HG03521 (cell line): Measurements from ENCODE around the gene OSBPL6.
"Not testable (repeated sequence)": the region's sequence is repeated elsewhere in the genome, so short reads cannot be mapped to it uniquely, and the experiment has no call there.

Experiments
- ATAC-seq: cut with Tn5 transposase; IDR thresholded peaks from one replicate; pipeline ENCODE4 v1.9.1; 2021; ENCODE audit warnings: mild to moderate bottlenecking, moderate library complexity; ENCODE audit not compliant: unreplicated experiment

Gene OSBPL6

DNA sequence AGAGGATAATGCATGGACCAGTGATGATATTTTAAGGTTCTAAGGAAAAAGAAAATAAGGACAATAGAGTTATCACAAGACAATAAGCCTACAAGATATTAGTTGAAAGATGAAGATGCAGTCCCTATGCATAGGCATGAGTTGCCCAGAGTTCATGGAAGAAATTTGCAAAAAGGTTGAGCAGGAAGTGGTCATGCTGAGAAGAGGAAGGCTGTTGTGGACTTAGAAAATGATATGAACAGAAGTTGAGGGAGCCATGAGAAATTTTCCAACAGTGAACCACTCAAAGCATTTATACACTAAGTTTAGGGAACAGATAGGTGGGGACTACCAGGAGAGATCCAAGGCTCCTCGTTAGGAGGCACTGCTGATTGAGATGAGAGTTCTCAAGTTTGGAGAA is 3.5 kb downstream of the OSBPL6 start:
- no peak for ATAC-seq

DNA sequence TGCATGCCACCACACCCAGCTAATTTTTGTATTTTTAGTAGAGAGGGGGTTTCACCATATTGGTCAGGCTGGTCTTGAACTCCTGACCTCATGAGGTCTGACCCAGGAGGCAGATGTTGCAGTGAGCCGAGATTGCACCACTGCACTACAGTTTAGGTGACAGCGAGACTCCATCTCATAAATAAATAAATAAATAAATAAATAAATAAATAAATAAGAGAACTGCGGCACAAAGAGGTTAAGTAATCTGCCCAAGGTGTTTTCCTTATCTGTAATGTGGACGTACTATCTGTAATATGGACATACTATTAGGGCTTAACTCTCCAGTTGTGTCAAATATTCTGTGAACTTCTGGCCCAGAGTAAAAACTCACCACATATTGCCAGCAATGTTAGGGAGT is 4.1 kb downstream of the OSBPL6 start:
- ATAC-seq: not testable (repeated sequence)

DNA sequence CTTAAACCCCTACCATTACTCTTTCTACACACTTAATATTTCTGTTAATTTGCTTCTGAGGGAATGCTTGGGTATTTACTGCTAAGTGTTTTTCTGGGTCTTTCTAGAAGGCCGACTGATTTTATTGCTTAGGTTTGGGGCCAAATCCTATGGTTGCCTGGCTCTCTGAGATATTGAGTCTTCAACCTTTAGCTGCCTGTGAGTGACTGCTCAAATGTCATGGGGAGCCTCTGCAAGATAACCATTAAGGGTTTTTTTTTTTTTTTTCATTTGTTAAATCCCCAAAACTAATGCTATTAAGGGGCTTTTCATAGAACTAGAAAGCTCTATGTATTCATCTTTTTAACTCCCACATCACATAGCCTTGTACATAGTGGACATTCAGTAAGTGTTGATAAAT is 5.0 kb downstream of the OSBPL6 start:
- no peak for ATAC-seq

DNA sequence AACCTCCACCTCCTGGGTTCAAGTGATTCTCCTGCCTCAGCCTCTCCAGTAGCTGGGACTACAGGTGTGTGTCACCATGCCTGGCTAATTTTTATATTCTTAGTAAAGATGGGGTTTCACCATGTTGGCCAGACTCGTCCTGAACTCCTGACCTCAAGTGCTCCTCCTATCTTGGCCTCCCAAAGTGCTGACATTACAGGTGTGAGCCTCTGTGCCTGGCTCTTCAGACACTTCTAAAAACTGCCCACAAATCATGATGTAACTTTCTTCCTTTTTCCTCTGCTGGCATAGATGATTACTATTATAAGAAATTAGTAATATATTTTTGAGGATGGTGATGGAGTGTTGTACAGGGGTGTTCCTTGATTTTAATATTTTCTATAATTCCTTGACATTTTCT is 6.0 kb downstream of the OSBPL6 start:
- no peak for ATAC-seq

DNA sequence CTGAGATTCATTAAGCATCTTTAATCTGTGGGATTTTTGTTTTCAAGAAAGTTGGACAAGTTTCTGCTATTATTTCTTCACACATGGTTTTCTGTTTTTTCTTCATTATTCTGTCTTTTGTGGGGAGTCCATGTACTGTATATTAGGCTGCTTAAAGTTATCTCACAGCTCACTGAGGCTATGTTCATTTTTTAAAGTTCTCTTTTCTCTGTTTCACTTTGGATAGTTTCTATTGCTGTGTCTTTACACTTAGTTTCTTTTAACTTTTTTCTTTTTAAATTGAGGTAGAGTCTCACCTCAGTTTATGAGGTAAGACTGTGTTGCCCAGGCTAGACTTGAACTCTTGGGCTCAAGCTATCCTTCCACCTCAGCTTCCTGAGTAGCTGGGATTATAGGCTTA is 8.6 kb downstream of the OSBPL6 start:
- no peak for ATAC-seq

DNA sequence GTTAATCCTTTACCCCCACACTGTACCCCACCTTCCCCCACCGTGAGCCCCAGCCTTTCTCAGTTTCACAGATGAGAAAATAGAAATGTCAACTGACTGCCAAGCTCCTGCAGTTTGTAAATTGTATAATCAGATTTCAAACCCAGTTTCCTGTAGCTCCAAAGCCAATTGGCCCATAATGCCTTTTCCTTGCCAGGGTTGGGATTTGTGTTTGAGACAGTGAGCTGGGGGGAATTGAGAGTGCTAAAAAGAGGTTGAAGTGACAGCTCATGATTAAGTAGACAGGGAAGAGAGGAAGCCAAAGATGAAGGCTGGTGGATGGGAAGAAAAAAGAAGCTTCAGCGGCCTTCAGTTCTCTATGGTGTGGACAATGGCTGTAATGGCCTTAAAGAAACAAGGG is 10.7 kb downstream of the OSBPL6 start:
- no peak for ATAC-seq

DNA sequence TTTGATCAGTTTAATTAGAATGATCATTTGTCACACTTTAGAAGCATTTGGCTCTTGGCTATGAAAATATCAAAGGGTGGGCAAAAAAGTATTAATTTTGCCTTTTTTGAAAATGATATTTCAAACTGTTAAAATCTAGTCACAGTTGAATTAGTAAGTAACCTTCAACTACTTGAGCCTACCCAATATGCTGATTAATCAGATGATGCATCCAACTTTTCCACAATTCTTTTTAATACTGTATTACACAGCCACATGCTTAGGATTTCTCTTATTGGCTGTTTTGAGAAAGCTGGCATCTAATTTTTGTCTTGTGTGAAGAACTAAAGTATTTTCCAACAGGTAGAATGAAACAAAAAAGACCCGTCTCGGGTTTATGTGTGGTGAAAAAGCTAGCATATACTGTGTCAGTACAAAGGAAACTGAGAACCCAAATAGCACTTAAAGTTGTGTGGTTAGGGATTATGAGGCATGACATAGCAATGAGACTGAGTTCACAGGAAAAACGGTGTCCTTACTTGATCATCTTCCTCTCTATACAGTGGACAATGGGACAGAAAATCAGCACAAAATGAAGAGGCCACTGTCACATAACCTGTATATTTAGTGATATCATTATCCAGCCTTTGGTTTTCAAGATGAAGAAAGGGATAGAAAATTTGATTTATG is 11.7 kb downstream of the OSBPL6 start:
- no peak for ATAC-seq

DNA sequence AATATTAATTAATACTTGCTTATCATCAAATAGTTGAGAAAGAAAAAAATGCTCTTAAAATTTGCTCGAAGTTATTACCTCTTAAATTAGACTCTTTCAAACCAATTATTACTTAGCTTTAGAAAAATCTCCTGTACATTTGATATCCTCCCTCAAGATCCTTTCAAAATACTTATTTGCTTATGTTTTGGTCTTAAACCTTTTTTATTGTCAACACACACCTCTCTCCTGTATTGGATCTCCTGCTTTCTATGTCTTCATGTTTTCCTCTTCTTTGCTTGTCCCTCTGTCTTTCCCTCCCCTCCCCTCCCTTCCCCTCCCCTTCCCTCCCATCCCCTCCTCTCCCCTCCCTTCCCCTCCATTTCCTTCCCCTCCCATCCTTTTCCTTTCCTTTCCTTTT is 14.0 kb downstream of the OSBPL6 start:
- ATAC-seq: no peak

DNA sequence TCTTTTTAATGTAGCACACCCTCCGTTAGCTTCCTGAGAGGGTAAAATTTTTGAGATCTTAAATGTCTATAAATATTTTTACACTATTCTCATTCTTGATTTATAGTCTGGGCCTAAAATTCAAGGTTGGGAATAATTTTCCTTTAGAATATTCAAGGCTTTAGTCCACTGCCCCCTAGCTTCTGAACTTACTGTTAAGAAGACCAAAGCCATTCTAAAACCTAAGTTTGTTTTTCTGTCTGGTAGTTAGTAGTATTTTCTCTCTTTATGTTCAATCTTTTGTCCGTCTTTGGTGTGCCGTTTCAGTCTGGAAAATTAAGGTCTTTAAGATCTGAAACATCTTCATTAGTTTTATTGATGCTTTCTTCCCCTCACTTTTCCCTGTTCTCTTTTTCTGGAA is 14.5 kb downstream of the OSBPL6 start:
- ATAC-seq: no peak

DNA sequence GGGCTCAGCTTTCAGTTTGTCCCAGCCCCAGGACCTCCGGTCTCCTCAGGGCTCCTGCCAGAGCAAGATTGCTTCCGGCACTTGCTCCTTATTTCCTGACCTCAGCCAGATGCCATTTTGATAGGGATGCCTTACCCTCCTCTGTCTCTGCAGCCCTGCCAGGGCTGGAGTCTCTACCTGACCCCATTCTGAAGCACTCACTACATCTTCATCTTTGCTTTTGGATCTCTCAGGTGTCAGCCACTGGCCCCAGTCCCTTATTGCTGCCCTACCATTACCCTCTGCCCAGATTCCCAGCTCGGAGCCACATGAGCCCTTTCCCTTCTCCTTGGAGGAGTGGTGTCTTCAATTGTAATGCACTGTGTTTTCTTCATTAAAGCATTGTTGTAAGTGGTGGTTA is 17.1 kb downstream of the OSBPL6 start:
- no peak for ATAC-seq

DNA sequence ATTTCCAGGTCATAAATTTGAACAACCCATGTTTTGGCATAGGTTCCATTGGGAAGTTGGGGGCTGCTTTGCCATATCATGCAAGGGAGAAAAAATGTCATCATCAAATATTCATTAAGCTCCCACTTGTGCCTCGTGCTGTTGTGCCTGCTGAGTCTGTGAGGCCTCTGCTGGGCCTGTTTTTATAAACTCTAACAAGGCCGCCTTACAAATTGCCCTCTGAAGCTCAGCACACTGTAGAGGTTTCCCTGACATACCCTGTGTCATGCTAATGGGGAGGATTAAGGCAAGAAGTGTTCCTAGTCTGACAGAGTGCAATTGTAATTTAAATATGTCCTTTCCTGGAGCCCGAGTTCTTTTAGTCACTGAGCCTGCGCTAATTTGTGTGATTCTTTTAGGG is 17.6 kb downstream of the OSBPL6 start:
- ATAC-seq: no peak

DNA sequence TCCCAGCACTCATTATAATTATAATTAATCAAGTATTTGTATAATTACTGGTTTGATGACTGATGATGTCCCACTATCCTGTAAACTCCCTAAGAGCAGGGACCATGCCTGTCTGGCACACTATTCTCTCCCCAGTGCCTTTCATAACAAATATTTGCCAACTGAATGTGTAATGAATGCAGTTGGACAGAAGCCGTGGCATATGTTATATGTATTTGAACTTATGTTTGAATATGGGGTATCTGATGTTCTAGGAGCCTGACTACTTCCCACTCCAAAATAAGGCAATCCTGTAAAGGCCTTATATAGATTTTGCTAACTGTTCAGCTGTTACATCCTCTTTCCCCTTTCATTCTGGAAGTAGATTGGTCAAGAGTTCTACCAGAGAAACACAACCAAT is 19.7 kb downstream of the OSBPL6 start:
- ATAC-seq: no peak

DNA sequence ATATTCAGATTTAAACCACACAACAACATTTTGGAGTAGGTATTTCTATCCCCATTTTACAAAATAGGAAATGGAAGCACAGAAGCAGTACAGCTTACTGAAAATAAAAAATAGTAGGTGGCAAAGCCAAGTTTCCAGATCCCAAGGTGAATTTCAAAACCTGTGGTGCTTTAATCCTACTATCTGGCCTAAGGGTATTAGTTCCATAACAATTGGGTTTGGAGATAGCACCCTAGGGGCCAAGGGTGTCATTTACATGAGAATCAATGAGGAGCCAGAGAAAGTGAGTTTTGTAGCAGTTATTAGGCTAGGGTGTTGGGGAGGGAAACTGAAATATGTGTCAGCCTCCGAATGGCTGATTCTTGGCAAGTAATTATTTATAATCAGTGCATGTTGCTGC is 24.9 kb downstream of the OSBPL6 start:
- no peak for ATAC-seq

DNA sequence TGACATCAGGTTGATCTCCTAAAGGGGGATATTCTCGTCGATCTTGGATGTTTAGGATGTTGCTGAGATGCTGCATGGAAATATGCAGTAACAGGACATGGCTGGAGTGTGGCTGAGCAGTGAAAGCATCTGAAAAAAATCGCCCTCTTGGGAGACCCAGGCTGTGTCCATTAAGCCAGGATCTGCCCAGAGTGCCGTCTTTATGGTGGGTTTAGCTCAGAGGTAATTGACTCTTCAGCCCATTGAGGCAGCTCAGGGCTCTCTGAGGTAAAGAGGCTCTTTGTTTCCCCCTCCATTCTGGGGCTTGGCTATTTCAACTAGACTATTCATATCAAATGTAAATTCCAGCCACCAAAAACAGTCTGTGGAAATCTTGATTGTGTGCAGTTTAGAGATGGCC is 26.5 kb downstream of the OSBPL6 start:
- no peak for ATAC-seq

DNA sequence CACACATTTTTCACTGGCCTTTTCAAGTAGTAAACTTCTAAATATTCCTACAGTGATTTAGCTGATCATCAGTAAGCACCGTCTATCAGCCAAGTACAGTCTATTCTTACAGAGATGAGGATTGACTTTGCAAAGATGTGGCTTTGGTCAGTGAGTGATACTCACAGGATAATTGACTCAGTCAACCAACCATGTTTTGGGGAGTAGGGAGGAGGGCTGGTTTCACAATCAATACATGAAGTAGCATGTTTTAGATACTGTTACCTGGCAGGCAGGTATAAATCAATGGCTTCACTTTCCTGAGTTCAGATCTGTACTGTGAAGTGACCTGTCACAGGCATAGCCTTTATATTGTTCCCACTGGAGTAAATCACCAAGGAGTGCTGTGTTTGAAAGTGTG is 27.2 kb downstream of the OSBPL6 start:
- ATAC-seq: no peak

DNA sequence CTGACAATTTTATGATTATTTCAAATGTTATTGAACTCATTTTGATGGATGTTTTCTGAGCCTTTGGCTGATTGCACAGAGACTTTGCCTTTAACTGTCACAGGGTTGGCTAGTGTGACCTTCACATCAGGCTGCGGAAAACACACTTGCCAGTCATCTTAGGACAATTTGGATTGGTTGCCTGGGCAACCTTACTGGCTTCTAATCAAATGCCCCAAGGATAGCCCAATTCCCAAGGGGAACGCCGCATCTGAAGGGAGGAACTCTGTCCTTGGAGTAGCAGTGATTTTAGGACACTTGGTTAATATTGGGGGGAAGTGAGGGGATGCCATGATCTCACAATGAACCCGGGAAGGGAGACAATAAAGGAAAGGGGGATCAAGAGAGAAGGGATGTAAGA is 29.5 kb downstream of the OSBPL6 start:
- ATAC-seq: no peak

DNA sequence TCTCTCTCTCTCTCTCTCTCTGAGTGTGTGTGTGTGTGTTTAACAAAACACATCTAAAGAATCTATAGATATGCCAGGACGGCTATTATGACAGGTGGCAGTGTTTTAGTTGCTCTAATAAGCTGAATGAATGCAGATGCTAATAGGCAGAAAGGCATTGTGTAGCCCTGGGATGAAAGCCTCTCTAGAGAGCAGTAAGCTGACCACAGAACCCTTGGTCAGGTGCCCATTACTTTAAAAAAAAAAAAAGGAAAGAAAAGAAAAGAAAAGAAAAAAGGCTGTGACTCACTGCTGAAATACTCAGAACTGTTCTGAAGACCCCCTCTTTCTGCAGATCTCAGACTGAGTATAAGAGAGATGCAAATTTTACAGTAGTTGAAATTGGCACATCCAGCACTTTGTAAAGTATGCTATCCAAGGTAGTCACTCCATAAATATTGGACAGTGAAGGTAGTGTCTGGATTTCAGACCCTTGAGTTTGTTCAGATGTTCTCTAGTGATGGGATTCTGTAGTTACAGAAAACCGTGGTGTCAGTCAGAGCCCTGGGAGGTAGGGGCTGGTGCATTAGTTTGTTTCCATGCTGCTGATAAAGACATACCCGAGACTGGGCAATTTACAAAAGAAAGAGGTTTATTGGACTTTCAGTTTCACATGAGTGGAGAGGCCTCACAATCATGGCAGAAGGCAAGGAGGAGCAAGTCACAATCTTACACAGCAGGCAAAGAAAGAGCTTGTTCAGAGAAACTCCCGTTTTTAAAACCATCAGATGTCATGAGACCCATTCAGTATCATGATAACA is 30.9 kb downstream of the OSBPL6 start:
- no peak for ATAC-seq

DNA sequence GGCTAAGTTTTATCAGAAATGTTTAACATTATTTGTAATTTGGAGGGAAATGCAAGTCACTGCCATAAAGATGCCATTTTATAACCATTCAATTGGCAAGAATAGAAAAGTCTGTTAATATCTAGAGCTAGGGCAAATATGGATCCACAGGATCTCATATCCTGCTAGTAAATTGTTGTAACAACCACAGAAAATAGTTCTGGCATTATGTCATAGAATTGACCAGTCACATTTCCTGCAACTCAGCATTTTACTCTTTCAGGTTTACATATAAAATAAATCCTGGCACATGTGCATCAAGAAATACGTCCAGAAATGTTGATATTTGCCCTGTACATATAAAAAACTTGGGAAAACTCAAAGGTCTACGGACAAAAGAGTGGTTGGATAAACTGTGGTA is 32.9 kb downstream of the OSBPL6 start:
- no peak for ATAC-seq

DNA sequence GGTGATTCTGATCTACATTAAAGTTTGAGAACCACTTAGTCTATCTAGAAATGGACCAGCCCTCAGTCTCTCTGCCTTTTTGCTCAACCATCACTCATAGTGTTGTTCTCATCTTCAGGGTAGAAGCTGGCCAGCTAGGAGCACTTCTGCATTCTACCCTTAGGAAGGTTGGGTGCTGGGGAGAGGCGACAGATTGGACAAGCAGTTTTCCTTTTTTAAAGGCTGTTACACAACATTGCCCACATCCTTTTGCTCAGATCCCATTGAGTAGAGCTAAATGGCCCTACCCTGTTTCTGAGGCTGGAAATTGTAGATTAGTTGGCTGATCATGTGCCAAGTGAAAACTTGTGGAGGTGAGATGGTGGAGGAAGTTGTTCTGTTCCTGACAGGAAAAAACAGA is 35.6 kb downstream of the OSBPL6 start:
- ATAC-seq: no peak

DNA sequence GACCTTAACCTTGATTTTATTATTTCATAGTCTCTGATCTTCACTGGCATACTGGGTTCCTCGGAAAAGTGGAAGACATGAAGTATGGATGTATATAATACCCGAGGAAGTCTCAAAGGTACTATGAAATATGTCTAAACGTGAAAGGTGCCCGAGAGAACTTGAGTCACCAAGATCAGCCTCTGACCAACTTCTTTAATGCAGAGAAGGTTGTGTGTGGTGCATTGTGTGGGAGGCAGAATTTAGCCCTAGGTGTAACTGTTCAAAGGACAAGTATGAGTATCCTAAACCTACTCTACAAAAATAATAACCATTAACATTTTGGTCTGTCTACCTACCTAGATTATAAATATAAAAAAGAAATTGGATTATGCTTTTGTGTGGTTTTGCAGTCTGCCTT is 36.1 kb downstream of the OSBPL6 start:
- ATAC-seq: no peak

DNA sequence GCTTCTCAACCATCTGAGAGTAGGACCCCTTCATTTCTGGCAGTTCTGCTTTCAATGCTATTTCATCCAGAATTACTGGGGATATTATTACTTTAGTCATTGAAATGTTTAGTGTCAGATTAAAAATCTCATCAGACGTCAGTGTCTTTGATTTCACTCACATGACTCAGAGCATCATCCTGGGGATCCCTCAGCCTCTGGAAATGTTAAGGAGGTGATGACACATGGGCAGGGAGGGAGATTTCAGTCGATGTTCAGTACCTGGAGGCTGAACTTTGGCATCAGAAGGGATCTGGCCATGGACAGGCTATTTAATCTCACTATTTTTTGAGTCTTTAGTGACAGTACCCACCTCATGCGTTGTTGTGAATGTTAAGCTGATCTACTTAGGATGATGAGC is 39.1 kb downstream of the OSBPL6 start:
- ATAC-seq: no peak

DNA sequence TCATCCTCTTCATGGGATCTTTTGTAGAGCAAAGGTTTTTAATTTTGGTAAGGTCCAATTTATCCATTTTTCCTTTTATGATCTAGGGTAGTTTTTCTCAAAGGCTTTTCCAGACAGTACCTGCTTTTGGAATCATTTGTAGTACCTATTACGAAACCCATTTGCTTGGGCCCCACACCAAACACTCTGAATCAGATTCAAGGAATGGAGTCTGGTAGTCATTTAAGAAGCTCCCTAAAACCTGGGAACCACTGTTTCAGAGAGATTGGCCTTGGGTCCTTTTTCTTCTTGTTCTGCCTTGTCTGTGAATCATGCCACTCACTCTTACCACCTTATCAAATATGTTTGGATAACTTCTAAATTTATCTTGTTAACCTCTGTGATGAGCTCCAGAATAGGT is 40.3 kb downstream of the OSBPL6 start:
- no peak for ATAC-seq
